GM19193 (cell line): Measurements from ENCODE around the gene CD86.

Source experiments
- POLR2A ChIP-seq: IDR thresholded peaks from 4 replicates; pipeline ENCODE4 v1.6.1; 2011; ENCODE audit not compliant: insufficient read depth, insufficient read length; ENCODE audit errors: extremely low read depth

The CD86 gene

DNA sequence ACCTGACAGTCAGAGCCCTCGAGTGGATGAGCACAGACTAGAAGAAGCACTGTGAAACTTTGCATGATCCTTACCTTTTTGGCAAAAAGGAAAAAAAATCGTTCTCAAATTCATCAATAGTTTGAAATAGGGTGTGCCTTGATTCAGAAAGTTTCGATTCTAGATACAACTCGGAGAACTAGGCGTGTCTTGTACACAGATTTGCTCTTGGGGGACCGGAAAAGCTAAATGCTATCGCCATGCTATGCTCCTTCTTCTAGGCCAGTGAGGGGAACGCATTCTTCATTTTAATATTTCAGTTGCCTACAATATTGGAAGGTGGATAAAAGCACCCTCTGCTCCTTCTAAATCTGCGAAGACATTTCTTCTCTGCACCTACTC lies 25.0 kb downstream of the CD86 start:
- no peak for TF ChIP-seq POLR2A

DNA sequence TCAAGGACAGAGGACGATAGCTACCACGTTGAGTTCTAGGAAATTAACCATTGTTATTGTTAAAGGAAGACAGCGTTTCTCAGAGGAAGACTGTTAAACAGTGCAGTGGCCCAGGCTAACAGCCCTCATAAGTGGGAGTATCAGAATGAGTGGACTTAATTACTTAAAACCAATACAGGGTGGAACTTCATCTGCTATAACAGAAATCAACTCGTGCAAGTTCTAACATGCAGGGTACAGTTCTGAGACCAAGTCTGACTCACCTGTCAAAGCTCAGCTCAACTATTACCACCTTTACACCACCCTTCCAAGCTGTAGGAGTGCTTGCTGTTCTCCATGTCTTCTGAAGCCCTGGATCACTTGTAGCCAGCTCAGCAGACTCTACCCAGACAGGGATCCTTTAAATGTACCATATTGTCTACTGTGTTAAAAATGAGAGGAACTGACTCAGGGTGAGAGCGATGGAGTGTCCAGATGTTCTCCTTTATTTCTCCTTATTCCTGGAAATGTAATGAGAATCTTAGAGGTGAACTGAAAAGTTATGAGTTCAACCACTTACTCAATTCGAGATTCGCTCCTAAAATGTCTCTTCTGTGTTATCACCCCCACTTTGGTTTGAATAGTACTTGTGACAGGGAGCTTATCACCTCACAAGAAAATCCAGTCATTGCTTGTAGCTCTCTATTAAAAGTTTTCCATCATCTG lies 26.5 kb downstream of the CD86 start:
- TF ChIP-seq POLR2A, result no peak

DNA sequence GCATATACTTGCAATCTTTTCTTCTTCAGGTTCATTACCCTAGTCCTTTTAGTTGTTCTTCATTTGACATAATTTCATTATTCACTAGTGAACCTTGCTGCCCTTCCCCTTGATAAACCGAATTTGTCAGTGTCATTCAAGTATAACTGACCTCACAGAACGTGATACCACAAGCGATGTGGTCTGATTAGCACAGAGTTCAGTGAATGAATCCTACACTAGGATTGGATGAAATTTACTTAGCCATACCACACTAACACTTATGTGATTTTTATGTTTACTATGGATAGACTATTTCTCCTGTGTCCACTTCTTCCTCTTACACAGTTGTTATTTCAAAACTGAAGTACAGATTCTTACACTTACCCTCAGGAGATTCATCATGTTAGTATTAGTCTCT lies 27.2 kb downstream of the CD86 start:
- TF ChIP-seq POLR2A, result no peak

DNA sequence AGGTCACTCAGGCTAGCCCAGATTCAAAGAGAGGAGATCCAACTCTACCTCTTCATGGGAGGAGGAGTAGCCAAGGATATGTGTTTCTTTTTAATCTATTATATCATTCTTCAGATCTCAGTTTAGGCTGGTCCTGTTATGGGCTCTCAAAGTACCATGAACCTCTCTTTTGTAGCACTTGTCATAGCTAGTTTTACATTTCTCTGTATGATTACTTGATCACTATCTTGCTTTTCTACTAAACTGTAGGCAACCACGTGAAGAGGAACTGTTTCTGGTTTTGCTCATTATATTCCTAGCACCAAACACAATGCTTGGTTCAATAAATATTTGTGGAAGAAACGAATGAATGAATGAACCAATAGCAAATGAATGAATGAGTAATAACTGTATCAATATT lies 29.6 kb downstream of the CD86 start:
- TF ChIP-seq POLR2A, result no peak

DNA sequence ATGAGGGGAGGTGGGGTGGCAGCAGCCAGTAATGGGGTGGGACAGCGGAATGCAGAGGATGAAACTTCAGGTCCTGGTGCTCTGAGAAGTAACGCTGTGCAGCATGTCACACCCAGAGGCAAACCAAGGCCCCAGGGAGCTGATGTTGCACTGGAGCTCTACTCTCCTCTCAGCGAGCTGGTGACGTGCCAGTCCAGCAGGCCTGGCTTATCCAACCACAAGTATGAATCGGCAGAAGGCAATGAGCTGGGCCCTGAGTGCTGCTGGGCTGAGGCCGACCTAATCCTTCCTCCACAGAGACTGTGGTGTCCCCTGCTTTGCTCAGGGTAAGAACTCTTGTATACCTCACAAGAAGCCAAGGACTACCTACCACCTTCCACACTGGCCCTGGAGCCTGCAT lies 30.5 kb downstream of the CD86 start:
- no peak for TF ChIP-seq POLR2A

DNA sequence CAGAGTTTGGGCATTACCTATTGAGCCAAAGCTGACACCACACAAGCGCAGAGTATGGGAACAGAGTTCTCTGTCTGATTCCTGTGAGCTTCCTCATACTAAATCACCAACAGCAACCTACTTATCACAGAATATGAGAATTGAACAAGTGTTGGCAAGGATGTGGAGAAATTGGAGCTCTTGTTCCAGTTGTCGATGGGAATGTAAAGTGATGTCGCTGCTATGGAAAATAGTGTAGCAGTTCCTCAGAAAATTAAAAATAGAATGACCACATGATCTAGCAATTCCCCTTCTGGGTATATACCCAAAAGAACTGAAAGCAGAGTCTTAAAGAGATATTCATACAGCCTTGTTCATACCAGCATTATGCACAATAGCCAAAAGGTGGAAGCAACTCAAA lies 33.4 kb downstream of the CD86 start:
- no peak for TF ChIP-seq POLR2A

DNA sequence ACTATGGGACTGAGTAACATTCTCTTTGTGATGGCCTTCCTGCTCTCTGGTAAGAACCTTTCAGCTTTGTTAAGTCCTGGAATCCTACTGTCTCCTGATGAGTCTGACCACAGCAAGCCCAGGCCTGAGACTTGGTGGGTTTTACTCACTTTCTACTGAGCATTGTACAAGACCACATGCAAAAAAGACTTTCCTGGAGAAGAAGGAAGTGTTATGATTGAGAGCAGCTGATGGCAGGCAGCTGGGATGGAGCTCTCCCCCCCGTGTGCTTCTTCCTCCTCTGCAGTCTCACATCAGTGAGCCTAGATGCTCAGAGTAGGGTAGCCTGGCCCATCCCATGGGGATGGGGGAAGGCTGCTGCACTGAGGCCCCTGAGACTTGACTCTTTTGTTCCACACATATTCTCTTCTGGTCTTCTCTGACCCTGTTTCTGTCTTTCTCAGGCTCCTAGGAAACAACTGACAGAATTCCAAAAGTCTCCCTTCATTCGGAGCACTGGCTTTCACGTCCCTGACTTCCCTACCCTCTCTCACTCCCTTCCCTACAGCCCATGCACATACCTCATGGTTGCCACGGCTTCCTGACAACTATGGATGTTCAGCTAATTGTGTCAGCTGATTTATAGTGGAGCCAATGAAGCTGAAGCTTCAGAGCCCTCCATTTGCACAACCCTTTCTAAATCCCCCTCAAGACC lies 36.6 kb downstream of the CD86 start:
- TF ChIP-seq POLR2A, result no peak

DNA sequence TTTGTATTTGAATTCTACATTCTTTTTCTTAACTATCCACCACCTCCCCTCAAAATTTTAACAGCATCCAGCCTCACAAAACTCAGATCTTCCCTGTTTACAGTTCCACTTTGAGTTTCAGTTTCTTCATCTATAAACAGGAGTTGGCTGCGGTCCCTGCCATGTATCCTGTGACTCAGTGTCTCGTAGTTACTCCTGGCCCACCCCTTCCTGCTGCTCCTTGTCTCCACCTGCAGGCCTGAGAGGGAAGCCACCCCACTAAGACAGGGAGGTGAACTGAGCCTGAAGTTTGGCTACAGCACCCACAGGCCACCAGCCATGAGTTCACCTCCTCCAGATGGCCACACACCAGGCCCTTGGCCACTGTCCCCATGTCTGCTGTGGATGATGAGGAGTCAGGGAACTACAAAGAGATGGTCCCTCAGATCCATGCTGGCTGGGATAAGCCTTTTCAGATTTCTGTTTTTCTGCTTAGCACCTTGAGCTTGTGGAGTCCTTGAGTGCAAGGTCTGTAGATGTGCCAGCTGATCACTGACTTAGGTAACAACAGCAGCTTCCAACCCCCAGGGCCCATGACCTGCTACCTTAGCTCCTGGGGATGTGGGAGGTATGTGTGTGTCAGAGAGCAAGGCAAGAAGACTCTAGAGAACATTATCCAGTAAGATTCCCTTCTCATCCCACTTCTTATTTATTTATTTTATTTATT lies 37.5 kb downstream of the CD86 start:
- no peak for TF ChIP-seq POLR2A

DNA sequence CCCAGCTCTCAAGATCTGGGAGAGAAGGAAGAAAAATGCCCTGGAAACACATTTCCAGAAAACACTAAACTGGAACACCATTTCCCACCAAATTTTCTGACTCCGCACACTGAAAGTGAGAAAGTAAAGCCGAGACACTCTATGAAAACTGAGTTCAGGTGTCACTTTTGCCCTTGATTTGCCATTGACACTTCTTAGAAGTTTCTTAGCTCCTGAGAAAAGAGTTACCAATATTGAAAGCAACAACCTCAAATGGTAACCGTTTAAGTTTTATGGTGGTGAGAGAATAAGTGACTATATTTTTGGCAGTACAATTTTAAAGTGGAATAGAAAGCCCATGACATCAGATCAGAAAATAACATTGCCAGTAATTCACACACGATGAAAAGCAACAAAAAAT lies 39.0 kb downstream of the CD86 start:
- TF ChIP-seq POLR2A, result no peak

DNA sequence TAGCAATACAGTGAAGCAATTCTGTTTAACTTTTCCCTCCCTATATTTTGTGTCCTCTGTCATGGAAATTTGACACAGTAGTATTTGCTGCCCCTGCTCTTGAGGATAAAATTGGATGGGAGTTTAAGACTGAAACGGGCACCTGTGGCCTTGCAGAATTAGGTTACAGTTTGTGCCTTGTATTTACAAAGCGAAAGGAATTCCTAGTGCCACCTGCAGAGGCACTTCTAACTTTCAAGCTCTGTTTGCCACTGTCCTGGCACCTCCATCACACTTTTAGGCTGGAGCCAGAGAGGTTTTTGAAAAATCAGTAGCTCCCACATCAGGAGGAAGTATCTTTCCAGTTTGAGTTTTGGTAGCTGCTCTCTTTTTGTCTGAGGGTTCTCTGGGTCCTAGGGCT lies 39.5 kb downstream of the CD86 start:
- no peak for TF ChIP-seq POLR2A

DNA sequence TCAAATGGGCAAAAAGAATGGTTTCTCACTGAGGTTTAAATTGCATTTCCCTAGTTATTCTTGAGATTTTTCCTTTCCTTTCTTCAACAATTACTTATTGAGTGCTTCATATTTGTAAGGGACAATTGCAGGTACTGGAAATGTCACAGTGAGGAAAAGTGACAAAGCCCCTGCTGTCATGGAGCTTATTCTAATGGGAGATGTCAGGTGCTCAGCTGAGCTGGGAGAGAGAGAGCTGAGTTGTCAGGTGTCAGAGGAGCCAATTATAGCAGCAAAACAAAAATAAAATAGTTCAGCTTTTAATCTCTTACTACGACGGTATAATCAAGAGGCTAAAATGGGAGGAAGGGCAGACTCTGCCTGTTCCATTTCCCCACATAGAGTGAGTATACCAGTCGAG lies 42.0 kb downstream of the CD86 start:
- TF ChIP-seq POLR2A, result no peak

DNA sequence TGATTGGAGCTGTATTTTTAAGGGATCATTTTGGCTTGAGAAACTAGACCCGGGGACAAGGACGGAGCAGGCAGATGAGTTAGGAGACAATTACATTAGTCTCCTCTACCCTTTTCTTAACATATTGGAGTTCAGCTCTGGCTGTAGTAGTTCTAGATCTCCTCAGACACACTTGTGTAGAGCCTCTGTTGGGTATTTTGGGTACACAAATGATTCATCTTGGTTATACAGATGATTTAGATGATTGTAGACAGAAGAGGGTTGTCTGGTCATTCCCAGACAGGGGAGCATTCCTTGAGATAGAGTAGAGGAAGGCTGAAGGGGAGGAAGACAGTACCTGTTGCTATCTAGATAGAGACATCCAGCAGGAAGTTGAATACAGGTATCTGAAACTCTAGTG lies 43.4 kb downstream of the CD86 start:
- no peak for TF ChIP-seq POLR2A

DNA sequence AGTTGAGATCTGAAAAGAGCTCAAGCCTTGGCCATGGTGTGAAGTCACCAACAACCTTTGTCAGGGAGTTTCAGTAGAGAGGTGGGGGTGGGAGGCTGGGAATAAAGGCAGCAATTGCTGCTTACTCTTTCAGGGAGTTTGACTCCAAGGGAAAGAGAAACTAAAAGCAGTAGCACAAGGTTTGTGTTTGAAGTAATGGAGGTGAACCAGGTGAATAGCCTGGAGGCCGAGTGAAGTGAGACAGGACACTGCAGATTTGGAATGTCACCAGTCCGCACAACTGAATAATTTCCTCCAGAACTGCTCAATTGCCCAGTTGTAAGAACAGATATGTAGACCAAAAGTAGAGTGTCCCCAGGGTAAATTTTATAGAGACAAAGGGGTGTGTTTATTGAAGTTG lies 44.1 kb downstream of the CD86 start:
- no peak for TF ChIP-seq POLR2A

DNA sequence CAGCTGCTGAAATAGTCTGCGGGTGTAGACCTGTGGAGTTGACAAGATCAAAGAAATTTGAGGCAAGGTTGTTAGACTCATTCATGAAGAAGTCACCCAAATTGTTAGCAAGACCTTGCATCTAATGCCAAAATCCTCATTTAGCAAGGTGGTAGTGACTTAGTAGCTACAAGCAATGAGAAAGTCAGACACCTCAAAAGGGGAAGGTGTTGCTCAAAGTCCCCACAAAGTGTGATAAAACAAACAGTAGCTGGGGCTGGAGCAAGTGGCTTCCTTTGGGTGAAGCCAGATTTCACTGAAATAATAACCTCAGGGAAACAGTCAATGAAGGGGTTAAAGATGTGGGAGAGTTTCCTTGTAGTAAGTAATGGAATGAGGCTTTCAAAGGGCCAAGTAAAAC lies 44.9 kb downstream of the CD86 start:
- no peak for TF ChIP-seq POLR2A

DNA sequence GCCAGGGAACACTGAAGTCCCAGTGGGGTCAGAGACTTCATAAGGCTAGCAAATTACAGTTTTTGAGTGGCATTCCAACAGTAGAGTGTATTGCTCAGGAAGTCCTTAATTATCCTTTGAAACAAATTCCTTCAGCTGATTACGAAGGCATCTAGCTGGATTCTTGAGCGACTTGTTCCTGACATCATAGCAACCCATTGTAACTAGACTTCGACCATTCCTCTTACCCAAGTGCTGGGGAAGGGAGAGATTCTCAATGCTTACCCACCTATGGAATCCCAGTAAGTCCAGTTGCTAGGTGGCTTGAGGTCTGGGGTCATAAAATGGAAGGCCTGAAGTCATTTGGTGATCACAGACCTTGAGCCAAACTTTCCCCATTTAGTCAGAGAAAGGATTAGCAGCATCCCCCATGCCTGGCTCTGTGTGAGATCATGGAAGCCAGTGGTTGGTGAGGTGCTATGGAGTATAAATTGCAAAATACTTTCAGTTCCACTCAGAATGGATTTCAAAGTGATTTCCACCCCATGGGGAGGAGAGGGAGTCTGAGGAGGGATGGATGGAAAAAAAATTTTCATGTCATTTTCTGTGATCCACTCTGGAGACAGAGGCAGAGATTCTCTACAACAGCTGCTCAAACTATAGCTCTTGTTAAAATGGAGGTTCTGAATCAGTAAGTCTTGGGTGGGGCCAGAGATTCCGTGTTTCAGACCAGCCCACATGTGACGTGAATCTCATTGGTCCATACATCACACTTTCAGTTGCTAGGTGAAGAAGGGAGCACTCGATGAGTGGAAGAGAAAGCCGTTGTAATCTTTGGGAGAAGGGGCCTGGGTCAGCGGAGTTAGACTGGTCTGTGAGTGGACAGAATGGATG lies 45.7 kb downstream of the CD86 start:
- TF ChIP-seq POLR2A, result no peak
